HG03442 (cell line): Measurements from ENCODE around the gene MUSK.

Experiments
- ATAC-seq: cut with Tn5 transposase; IDR thresholded peaks from one replicate; pipeline ENCODE4 v1.9.1; 2021; ENCODE audit warnings: mild to moderate bottlenecking, moderate library complexity; ENCODE audit not compliant: unreplicated experiment

Gene MUSK

GRCh38 chr9:110850401-110851135 lies 182.0 kb downstream of the MUSK start:
- ATAC-seq: no peak
